H1 (cell line): ENCODE results near the gene B4GAT1.

Source experiments
- EP300 ChIP-seq, 2 experiments: IDR thresholded peaks; 1 replicate in 1 of 2; 2 replicates in 1 of 2; pipeline ENCODE4 v1.6.1; 2011 to 2012; ENCODE audit warnings: low read depth in 2 of 2, low read length in 2 of 2, mild to moderate bottlenecking in 2 of 2, borderline replicate concordance in 1 of 2, inconsistent platforms in 1 of 2, moderate library complexity in 1 of 2
- EZH2 ChIP-seq: fragments of 200-600 bp; sonication (generic); IDR thresholded peaks from 2 replicates; pipeline ENCODE4 v1.7.1; 2012; ENCODE audit warnings: low read depth, mild to moderate bottlenecking, moderate library complexity, low read length, inconsistent platforms; ENCODE audit not compliant: severe bottlenecking
- GABPA ChIP-seq: IDR thresholded peaks from 2 replicates; pipeline ENCODE4 v1.6.1; 2011; ENCODE audit warnings: mild to moderate bottlenecking, low read length, moderate library complexity, borderline replicate concordance; ENCODE audit not compliant: insufficient read depth
- NANOG ChIP-seq: IDR thresholded peaks from 2 replicates; pipeline ENCODE4 v1.6.1; 2011; ENCODE audit warnings: low read length, low read depth, mild to moderate bottlenecking, inconsistent platforms; ENCODE audit not compliant: insufficient read depth, poor library complexity, severe bottlenecking
- POLR2A ChIP-seq, 2 experiments: IDR thresholded peaks; 1 replicate in 1 of 2; 2 replicates in 1 of 2; pipeline ENCODE4 v1.6.1; 2011; ENCODE audit warnings: low read depth in 2 of 2, low read length in 2 of 2, mild to moderate bottlenecking in 2 of 2; ENCODE audit errors: control extremely low read depth in 1 of 2
- POLR2AphosphoS5 ChIP-seq: IDR thresholded peaks from 2 replicates; pipeline ENCODE4 v1.6.1; 2011; ENCODE audit warnings: low read depth, low read length
- POU5F1 ChIP-seq: IDR thresholded peaks from 2 replicates; pipeline ENCODE4 v1.6.1; 2011; ENCODE audit warnings: low read depth, mild to moderate bottlenecking, low read length, moderate library complexity
- RFX5 ChIP-seq: IDR thresholded peaks from 2 replicates; pipeline ENCODE4 v1.6.1; 2011; ENCODE audit warnings: low read depth, low read length, improper control_type of control experiment, borderline replicate concordance
- RXRA ChIP-seq: IDR thresholded peaks from 2 replicates; pipeline ENCODE4 v1.6.1; 2011; ENCODE audit warnings: low read depth, mild to moderate bottlenecking, low read length, moderate library complexity; ENCODE audit not compliant: insufficient read depth
- SIX5 ChIP-seq: IDR thresholded peaks from 2 replicates; pipeline ENCODE4 v1.6.1; 2011; ENCODE audit warnings: mild to moderate bottlenecking, low read depth, low read length
- SP1 ChIP-seq: IDR thresholded peaks from 2 replicates; pipeline ENCODE4 v1.6.1; 2011; ENCODE audit warnings: low read depth, low read length
- TF ChIP-seq, protein P1 (sequence below), 3 experiments: IDR thresholded peaks; 1 replicate in 2 of 3; 2 replicates in 1 of 3; pipeline versions ENCODE4 v1.5.1 to v1.6.1; 2011; ENCODE audit warnings: low read length in 3 of 3, mild to moderate bottlenecking in 3 of 3, inconsistent platforms in 2 of 3, low read depth in 1 of 3, moderate library complexity in 1 of 3; ENCODE audit not compliant: insufficient read depth in 1 of 3; ENCODE audit errors: control extremely low read depth in 1 of 3

GRCh38 chr11:66311470-66311964 is 35.9 kb downstream of the B4GAT1 start:
- TF ChIP-seq SP1 = no peak
- TF ChIP-seq SIX5 = no peak
- no peak for TF ChIP-seq POLR2AphosphoS5
- TF ChIP-seq, protein P1, sequence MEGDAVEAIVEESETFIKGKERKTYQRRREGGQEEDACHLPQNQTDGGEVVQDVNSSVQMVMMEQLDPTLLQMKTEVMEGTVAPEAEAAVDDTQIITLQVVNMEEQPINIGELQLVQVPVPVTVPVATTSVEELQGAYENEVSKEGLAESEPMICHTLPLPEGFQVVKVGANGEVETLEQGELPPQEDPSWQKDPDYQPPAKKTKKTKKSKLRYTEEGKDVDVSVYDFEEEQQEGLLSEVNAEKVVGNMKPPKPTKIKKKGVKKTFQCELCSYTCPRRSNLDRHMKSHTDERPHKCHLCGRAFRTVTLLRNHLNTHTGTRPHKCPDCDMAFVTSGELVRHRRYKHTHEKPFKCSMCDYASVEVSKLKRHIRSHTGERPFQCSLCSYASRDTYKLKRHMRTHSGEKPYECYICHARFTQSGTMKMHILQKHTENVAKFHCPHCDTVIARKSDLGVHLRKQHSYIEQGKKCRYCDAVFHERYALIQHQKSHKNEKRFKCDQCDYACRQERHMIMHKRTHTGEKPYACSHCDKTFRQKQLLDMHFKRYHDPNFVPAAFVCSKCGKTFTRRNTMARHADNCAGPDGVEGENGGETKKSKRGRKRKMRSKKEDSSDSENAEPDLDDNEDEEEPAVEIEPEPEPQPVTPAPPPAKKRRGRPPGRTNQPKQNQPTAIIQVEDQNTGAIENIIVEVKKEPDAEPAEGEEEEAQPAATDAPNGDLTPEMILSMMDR (IDR thresholded peaks at IDR 0.05; ENCODE audit: control extremely low read depth in 1 of 3, insufficient read depth in 1 of 3, low read depth in 1 of 3, low read length in 3 of 3) = no peak
- no peak for TF ChIP-seq EZH2
- TF ChIP-seq POLR2A (IDR thresholded peaks at IDR 0.05; ENCODE audit: control extremely low read depth in 1 of 2, low read depth in 2 of 2, low read length in 2 of 2) = no peak
- TF ChIP-seq RXRA = no peak
- TF ChIP-seq NANOG = no peak
- no peak for TF ChIP-seq POU5F1
- no peak for TF ChIP-seq RFX5
- TF ChIP-seq GABPA = no peak
- TF ChIP-seq EP300 (IDR thresholded peaks at IDR 0.05; ENCODE audit: borderline replicate concordance in 1 of 2, low read depth in 2 of 2, low read length in 2 of 2) = no peak
